ENCODE results near the gene COL27A1.

Gene COL27A1

DNA sequence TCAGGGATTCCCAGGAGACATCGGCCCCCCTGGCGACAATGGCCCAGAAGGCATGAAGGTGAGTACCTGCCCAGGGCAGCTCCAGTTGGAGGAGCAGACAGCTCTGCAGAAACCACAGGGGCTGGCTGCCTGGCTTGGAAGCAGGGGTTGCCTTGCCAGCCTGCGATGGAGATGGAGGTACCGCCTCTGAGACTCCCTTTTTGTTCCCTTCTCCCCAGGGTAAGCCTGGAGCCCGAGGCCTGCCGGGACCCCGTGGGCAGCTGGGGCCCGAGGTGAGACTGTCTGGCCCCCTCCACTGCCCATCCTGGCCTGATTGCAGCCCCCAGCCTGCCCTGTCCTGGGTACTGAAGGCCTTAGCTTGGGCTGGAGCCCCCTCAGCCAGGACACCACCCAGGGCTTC is 84.9 kb downstream of the COL27A1 start:
- H3K4me3 ChIP-seq (IDR thresholded peaks at IDR 0.05; ENCODE audit: insufficient read depth, low read depth, low read length): no peak overlapping the region
- H3K27me3 ChIP-seq (ENCODE audit: insufficient read depth, low read depth): no peaks in the 10 kb centered on the region
- no peaks in the 10 kb centered on the region for H4K20me1 ChIP-seq (ENCODE audit: insufficient read depth)
- H2AFZ ChIP-seq (ENCODE audit: low read depth): no peak overlapping the region
- H3K79me2 ChIP-seq (ENCODE audit: insufficient read depth, low read depth): no peaks in the 10 kb centered on the region
- no peak for TF ChIP-seq CTCF (conservative IDR thresholded peaks at IDR 0.05; ENCODE audit: low read depth, low read length)
- no peak overlapping the region for H3K27ac ChIP-seq
- no peaks in the 10 kb centered on the region for H3K4me1 ChIP-seq (ENCODE audit: low read depth, poor library complexity, severe bottlenecking)
- H3K9ac ChIP-seq: no peak overlapping the region
- no peak overlapping the region for H3K4me2 ChIP-seq
- no peaks in the 10 kb centered on the region for H3K36me3 ChIP-seq (ENCODE audit: insufficient read depth)

GRCh38 chr9:114240647-114241558 is 85.6 kb downstream of the COL27A1 start:
- Histone ChIP-seq H3K4me3 (IDR thresholded peaks at IDR 0.05; ENCODE audit: insufficient read depth, low read depth, low read length) (no peak overlapping the region), H3K4me2 (no peak overlapping the region), H3K27me3 (ENCODE audit: insufficient read depth, low read depth) (no peaks in the 10 kb centered on the region), H3K9ac (no peak overlapping the region), H2AFZ (ENCODE audit: low read depth) (no peak overlapping the region), H3K79me2 (ENCODE audit: insufficient read depth, low read depth) (no peaks in the 10 kb centered on the region), H3K36me3 (ENCODE audit: insufficient read depth) (no peaks in the 10 kb centered on the region), H4K20me1 (ENCODE audit: insufficient read depth) (no peaks in the 10 kb centered on the region), H3K27ac (no peak overlapping the region), H3K4me1 (ENCODE audit: low read depth, poor library complexity, severe bottlenecking) (no peaks in the 10 kb centered on the region)
- TF ChIP-seq CTCF (conservative IDR thresholded peaks at IDR 0.05; ENCODE audit: low read depth, low read length): no peak

DNA sequence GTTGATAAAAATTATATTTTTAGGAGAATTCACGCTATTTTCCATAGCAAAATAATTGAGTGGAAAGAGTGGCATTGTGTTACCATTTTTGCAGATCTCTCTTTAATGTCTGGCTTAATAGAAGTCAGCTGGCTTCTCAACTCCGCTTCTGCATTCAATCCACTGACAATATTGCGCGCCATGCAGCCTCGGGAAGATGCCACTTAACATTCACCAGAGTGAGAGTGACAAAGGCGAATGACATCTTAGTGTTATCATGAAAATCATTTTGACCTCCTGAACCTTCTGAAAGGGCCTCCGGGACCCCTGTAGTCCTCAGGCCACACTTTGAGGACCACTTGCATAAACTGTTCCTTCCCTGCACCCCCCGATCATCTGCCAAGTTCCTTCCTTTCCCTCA is 87.5 kb downstream of the COL27A1 start:
- Histone ChIP-seq H3K4me1 (ENCODE audit: low read depth, poor library complexity, severe bottlenecking) (no peaks in the 10 kb centered on the region), H3K27ac (no peak overlapping the region), H4K20me1 (ENCODE audit: insufficient read depth) (no peaks in the 10 kb centered on the region), H3K27me3 (ENCODE audit: insufficient read depth, low read depth) (no peaks in the 10 kb centered on the region), H3K9ac (no peak overlapping the region), H3K36me3 (ENCODE audit: insufficient read depth) (no peaks in the 10 kb centered on the region), H3K79me2 (ENCODE audit: insufficient read depth, low read depth) (no peaks in the 10 kb centered on the region), H3K4me3 (IDR thresholded peaks at IDR 0.05; ENCODE audit: insufficient read depth, low read depth, low read length) (no peak overlapping the region), H2AFZ (ENCODE audit: low read depth) (no peak overlapping the region), H3K4me2 (no peak overlapping the region)
- TF ChIP-seq CTCF (conservative IDR thresholded peaks at IDR 0.05; ENCODE audit: low read depth, low read length): no peak

- Histone ChIP-seq H3K36me3 (ENCODE audit: insufficient read depth) (no peaks in the 10 kb centered on the region), H3K27me3 (ENCODE audit: insufficient read depth, low read depth) (no peaks in the 10 kb centered on the region), H2AFZ (ENCODE audit: low read depth) (no peak overlapping the region), H4K20me1 (ENCODE audit: insufficient read depth) (no peaks in the 10 kb centered on the region), H3K4me1 (ENCODE audit: low read depth, poor library complexity, severe bottlenecking) (no peaks in the 10 kb centered on the region), H3K9ac (no peak overlapping the region), H3K27ac (no peak overlapping the region), H3K4me3 (IDR thresholded peaks at IDR 0.05; ENCODE audit: insufficient read depth, low read depth, low read length) (no peak overlapping the region), H3K4me2 (no peak overlapping the region), H3K79me2 (ENCODE audit: insufficient read depth, low read depth) (no peaks in the 10 kb centered on the region)
- TF ChIP-seq CTCF (conservative IDR thresholded peaks at IDR 0.05; ENCODE audit: low read depth, low read length): no peak
These were observed 87.9 kb downstream of the COL27A1 start for GRCh38 chr9:114243240-114243639.

Data from KMS-11 (cell line).